HEK293T (cell line): ENCODE data around the gene EIF5A2.

ENCODE experiments used
- ARNT ChIP-seq: fragments of 450-650 bp; IDR thresholded peaks from 2 replicates; pipeline ENCODE4 v1.6.1; 2017; ENCODE audit warnings: mild to moderate bottlenecking
- BHLHE40 ChIP-seq: fragments of 450-650 bp; IDR thresholded peaks from 2 replicates; pipeline ENCODE4 v1.6.1; 2016; ENCODE audit warnings: mild to moderate bottlenecking, moderate library complexity, borderline replicate concordance
- CTBP1 ChIP-seq: fragments of 450-650 bp; IDR thresholded peaks from 2 replicates; pipeline ENCODE4 v1.6.1; 2016; ENCODE audit warnings: borderline replicate concordance
- ELF4 ChIP-seq: fragments of 450-650 bp; IDR thresholded peaks from 2 replicates; pipeline ENCODE4 v1.6.1; 2017; ENCODE audit warnings: antibody characterized with exemption
- FOXK2 ChIP-seq: fragments of 450-650 bp; IDR thresholded peaks from 2 replicates; pipeline ENCODE4 v1.6.1; 2016; ENCODE audit warnings: mild to moderate bottlenecking
- NFRKB ChIP-seq: fragments of 450-650 bp; IDR thresholded peaks from 2 replicates; pipeline ENCODE4 v1.6.1; 2016; ENCODE audit warnings: mild to moderate bottlenecking, moderate library complexity
- SP1 ChIP-seq: fragments of 450-650 bp; IDR thresholded peaks from 2 replicates; pipeline ENCODE4 v1.6.1; 2017
- SUZ12 ChIP-seq: fragments of 450-650 bp; IDR thresholded peaks from 2 replicates; pipeline ENCODE4 v1.6.1; 2016; ENCODE audit warnings: mild to moderate bottlenecking
- TARDBP ChIP-seq: fragments of 450-650 bp; IDR thresholded peaks from 2 replicates; pipeline ENCODE4 v1.6.1; 2016

DNA sequence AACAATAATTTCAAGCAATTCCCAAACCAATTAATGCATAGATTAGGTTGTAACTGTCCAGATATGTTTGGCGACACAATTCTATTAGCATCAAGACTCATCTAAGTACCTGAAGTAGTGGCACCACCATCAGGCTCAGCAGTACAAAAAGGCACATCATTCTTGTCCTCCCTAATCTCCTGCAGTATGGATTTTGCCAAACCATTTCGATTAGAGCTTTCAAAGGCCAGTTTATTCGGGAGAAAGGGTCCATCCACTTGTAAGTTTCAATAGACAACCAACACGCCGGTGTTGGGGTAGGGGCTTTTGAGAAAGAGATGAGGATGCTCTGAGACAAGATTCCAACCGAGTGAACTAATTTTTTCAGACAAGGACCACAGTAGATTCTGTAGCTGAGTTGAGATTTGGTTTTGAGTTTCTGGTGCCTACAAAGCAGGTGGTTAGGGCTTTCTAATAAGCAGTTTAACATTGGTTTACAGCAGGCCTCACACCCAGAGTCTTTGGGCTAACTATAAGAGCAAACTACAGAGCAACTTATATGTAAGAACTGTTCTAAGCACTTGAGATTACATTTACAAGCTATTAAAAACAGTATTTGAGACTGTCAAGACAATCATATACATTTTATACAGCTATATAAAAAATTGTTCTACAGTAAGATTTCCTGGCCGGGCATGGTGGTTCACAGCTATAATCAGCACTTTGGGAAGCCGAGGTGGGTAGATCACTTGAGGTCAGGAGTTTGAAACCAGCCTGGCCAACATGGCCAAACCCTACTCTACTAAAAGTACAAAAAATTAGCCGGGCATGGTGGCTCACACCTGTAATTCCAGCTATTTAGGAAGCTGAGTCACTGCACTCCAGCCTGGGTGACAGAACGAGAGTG lies 43.0 kb downstream of the EIF5A2 start:
- no peak for TF ChIP-seq ELF4
- TF ChIP-seq SP1 = no peak
- no peak for TF ChIP-seq TARDBP
- TF ChIP-seq FOXK2 = no peak
- TF ChIP-seq BHLHE40 = no peak
- TF ChIP-seq SUZ12 = no peak
- TF ChIP-seq NFRKB = no peak
- TF ChIP-seq CTBP1 = no peak
- no peak for TF ChIP-seq ARNT
